IMR-90 (cell line): ENCODE data around the gene ALS2.

Source experiments
- CEBPB ChIP-seq: IDR thresholded peaks from 2 replicates; pipeline ENCODE4 v1.6.1; 2012; ENCODE audit warnings: low read depth, low read length, improper control_type of control experiment
- CTCF ChIP-seq: conservative IDR thresholded peaks from 2 replicates; pipeline ENCODE4 v1.5.1; 2012; ENCODE audit warnings: mild to moderate bottlenecking, low read depth, low read length, improper control_type of control experiment
- SMC3 ChIP-seq: fragments of 150-350 bp; IDR thresholded peaks from 2 replicates; pipeline ENCODE4 v1.6.1; 2016; ENCODE audit warnings: low read depth, mild to moderate bottlenecking, antibody characterized with exemption, low read length, moderate library complexity

- no peak for TF ChIP-seq SMC3
- TF ChIP-seq CTCF = no peak
- TF ChIP-seq CEBPB = no peak
Measured at GRCh38 chr2:201751566-201751965, 29.2 kb downstream of the ALS2 start.
